Breast epithelium (tissue), 4 donors: ENCODE data around the gene UGT1A10. TPM values are rescaled to one million over a fixed set of nuclear protein-coding genes. Genes with fewer than 3 reads are reported as not detected.

Experiments used
- DNase-seq, 2 donors: peaks; one replicate each; pipeline ENCODE4 v3.0.0-alpha.2; 2019; ENCODE audit warnings: low spot score in 2 of 2
- H3K27ac ChIP-seq, 2 donors: fragments of 200-600 bp; sonication (generic) in 1 of 2; one replicate each; pipeline ENCODE4 v1.5.1; 2016 to 2019; ENCODE audit warnings: mild to moderate bottlenecking in 1 of 2
- H3K27me3 ChIP-seq, 2 donors: fragments of 200-600 bp; sonication (generic) in 1 of 2; one replicate each; pipeline versions ENCODE4 v1.5.1 to v1.6.0; 2017 to 2019; ENCODE audit warnings: control low read depth in 1 of 2, mild to moderate bottlenecking in 1 of 2
- H3K36me3 ChIP-seq: fragments of 200-600 bp; one replicate; pipeline ENCODE4 v1.5.1; 2019
- H3K4me1 ChIP-seq, 2 donors: fragments of 200-600 bp; sonication (generic); one replicate each; pipeline ENCODE4 v1.5.1; 2016 to 2019; ENCODE audit warnings: control low read depth in 1 of 2
- H3K4me3 ChIP-seq, 3 donors: fragments of 200-600 bp; sonication (generic); 1 replicate in 2 of 3; 2 replicates in 1 of 3; pipeline ENCODE4 v1.5.1; 2016 to 2019; ENCODE audit warnings: mild to moderate bottlenecking in 3 of 3, moderate library complexity in 2 of 3
- H3K9me3 ChIP-seq, 2 donors: fragments of 200-600 bp; sonication (generic) in 1 of 2; one replicate each; pipeline ENCODE4 v1.5.1; 2016 to 2019; ENCODE audit warnings: control low read depth in 1 of 2
- POLR2A ChIP-seq: fragments of 450-650 bp; IDR thresholded peaks from one replicate; pipeline ENCODE4 v1.6.1; 2016; ENCODE audit warnings: antibody characterized with exemption, mild to moderate bottlenecking, moderate library complexity
- POLR2AphosphoS5 ChIP-seq, 3 donors: sonication (generic); formaldehyde crosslinking; IDR thresholded peaks; one replicate each; pipeline ENCODE4 v1.6.1; 2017; ENCODE audit warnings: antibody characterized with exemption in 3 of 3
- intact Hi-C: fragments of 100-400 bp; cut with DNase I; formaldehyde crosslinking; loops from one replicate; pipeline ENCODE4 v1.15.1; 2023; ENCODE audit warnings: low total_unique reads
- total RNA-seq, 3 donors: library from RNA; depleted of rRNA; stranded (reverse); fragments of >200 nt; gene quantifications; one replicate each; pipeline ENCODE4 v1.1.0, GENCODE V29; 2016
- TF ChIP-seq, protein P1 (sequence below), 3 donors: fragments of 450-650 bp; IDR thresholded peaks; one replicate each; pipeline ENCODE4 v1.5.1; 2016 to 2017; ENCODE audit warnings: antibody characterized with exemption in 3 of 3, mild to moderate bottlenecking in 3 of 3, moderate library complexity in 3 of 3

The UGT1A10 gene
- total RNA-seq, 3 donors from 2014 or later, result not detected

DNA sequence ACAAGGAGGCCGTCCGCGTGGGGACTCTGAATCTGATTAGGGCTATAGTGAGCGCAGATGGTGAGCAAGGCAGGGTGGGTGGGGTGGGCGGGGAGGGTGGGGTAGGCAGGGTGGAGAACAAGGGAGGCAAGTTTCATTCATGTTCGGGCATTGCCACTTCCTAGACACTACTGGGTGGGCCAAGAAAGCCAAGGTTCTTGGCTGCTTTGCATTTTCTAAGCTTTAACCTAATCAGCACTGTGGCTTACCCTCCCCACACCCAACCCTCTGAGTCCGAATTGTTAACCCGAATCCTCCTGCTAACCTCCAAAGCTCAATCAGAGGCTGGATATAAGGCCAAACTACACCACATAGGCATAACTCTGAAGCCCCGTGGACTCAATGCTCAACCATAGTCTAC lies 160.0 kb downstream of the UGT1A10 start:
- H3K4me3 ChIP-seq, result no peak overlapping the region
- no peak for DNase-seq
- H3K36me3 ChIP-seq, result no peaks in the 10 kb centered on the region
- intact Hi-C loops, result no loop called here
- no peaks in the 10 kb centered on the region for H3K9me3 ChIP-seq
- no peak overlapping the region for H3K27ac ChIP-seq
- H3K4me1 ChIP-seq, result no peaks in the 10 kb centered on the region
- H3K27me3 ChIP-seq, result no peaks in the 10 kb centered on the region
- TF ChIP-seq, protein P1, sequence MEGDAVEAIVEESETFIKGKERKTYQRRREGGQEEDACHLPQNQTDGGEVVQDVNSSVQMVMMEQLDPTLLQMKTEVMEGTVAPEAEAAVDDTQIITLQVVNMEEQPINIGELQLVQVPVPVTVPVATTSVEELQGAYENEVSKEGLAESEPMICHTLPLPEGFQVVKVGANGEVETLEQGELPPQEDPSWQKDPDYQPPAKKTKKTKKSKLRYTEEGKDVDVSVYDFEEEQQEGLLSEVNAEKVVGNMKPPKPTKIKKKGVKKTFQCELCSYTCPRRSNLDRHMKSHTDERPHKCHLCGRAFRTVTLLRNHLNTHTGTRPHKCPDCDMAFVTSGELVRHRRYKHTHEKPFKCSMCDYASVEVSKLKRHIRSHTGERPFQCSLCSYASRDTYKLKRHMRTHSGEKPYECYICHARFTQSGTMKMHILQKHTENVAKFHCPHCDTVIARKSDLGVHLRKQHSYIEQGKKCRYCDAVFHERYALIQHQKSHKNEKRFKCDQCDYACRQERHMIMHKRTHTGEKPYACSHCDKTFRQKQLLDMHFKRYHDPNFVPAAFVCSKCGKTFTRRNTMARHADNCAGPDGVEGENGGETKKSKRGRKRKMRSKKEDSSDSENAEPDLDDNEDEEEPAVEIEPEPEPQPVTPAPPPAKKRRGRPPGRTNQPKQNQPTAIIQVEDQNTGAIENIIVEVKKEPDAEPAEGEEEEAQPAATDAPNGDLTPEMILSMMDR (IDR thresholded peaks at IDR 0.05), result no peak
- TF ChIP-seq POLR2A (no peak), POLR2AphosphoS5 (IDR thresholded peaks at IDR 0.05) (no peak)

DNA sequence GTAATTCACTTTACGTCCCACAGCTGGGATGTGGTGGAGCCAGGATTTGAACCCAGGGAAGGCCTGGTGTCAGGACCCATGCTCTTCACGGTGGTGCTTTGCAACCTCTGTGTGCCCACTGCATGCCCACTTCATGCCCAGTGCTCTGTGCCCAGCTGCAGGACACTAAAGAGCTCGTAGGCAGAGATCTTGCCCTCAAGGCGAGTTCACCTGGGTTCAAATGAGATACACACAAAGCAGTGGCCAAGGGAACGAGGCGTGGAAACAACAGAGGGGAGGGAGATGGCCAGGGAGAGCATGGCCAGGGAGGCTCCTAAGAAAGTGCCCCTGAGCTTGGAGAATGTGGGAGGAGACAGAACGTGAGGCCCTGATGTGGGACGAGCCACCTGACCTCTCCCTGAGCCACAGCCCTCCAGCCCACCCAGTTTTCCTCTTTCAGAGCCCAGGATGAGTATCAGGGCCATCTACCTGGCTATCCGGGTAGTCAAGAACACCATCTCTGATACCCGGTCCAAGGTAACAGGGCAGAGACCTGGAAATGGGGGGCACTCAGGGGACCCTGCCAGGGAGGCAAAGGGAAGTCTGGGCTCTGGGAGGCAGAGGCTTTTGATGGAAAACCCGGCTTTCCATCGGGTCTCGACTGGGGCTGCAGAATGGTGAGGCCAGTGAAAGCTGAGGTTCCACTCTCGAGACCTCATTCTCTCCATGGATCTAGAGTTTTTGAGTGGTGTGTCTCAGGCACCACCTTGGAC lies 162.3 kb downstream of the UGT1A10 start:
- peak in 1 of 2 donors; percentile 8 for DNase-seq
- H3K9me3 ChIP-seq, result no peaks in the 10 kb centered on the region
- TF ChIP-seq POLR2AphosphoS5 (IDR thresholded peaks at IDR 0.05) (no peak), POLR2A (no peak)
- TF ChIP-seq, protein P1 (IDR thresholded peaks at IDR 0.05), result no peak
- H3K36me3 ChIP-seq, result no peaks in the 10 kb centered on the region
- no peak overlapping the region for H3K27ac ChIP-seq
- intact Hi-C loops, result no loop called here
- H3K4me1 ChIP-seq, result no peaks in the 10 kb centered on the region
- H3K4me3 ChIP-seq, result no peak overlapping the region
- no peaks in the 10 kb centered on the region for H3K27me3 ChIP-seq

DNA sequence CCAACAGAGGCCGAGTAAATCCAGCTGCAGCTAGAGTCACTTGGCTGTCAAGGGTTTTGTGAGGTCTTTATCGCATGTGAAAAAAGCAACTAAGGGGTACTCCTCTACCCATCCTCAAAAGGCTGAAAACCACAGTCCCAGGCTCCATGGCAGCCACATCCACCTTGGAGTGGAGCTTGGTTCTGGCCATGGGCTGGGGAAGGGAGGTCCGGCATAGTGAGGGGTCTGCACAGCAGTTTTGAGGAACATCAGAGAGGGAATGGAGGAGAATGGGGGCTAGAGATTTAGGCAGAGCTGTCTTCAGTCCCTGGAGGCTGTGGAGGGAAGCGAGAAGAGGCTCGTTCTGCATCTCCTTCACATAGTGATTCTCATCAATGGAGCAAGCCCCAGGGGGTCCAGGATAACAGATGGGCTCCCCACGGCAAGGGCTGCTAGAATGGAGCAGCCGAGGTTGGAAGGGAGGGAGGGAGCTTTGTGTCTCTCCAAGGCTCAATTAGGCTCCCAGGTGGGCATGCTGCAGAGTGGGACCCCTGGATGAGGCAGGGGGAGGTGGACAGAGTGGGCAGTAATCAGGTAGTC lies 162.9 kb downstream of the UGT1A10 start:
- TF ChIP-seq, protein P1 (IDR thresholded peaks at IDR 0.05), result no peak
- TF ChIP-seq POLR2AphosphoS5 (IDR thresholded peaks at IDR 0.05) (no peak), POLR2A (no peak)
- Histone ChIP-seq H3K27me3 (no peaks in the 10 kb centered on the region), H3K27ac (no peak overlapping the region), H3K4me1 (no peaks in the 10 kb centered on the region), H3K9me3 (no peaks in the 10 kb centered on the region), H3K36me3 (no peaks in the 10 kb centered on the region), H3K4me3 (no peak overlapping the region)
- DNase-seq, result peak in 1 of 2 donors; percentile 7
- intact Hi-C loops, result no loop called here

DNA sequence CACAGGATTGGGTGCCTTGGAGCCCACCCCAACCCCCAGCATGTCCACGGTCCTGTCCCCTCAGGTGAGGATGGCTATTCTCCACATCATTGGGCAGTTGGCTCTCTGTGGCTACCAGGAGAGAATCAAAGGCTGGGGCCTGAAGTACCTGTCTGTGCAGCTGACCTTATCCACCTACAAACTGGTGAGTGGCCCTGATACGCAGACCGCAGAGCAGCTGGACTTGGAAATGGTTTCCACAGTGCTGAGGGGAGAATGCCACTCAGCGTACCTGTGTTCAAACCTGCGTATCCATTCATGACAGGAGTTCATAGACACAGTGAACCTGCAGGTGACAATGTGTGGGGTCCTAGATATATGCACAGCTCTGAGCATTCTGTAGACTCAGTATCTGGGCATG lies 163.5 kb downstream of the UGT1A10 start:
- H3K27ac ChIP-seq, result no peak overlapping the region
- no peak overlapping the region for H3K4me3 ChIP-seq
- no peaks in the 10 kb centered on the region for H3K27me3 ChIP-seq
- no peak for DNase-seq
- TF ChIP-seq, protein P1 (IDR thresholded peaks at IDR 0.05), result no peak
- no peak for TF ChIP-seq POLR2A
- TF ChIP-seq POLR2AphosphoS5 (IDR thresholded peaks at IDR 0.05), result no peak
- no peaks in the 10 kb centered on the region for H3K9me3 ChIP-seq
- no peaks in the 10 kb centered on the region for H3K4me1 ChIP-seq
- intact Hi-C loops, result no loop called here
- no peaks in the 10 kb centered on the region for H3K36me3 ChIP-seq

DNA sequence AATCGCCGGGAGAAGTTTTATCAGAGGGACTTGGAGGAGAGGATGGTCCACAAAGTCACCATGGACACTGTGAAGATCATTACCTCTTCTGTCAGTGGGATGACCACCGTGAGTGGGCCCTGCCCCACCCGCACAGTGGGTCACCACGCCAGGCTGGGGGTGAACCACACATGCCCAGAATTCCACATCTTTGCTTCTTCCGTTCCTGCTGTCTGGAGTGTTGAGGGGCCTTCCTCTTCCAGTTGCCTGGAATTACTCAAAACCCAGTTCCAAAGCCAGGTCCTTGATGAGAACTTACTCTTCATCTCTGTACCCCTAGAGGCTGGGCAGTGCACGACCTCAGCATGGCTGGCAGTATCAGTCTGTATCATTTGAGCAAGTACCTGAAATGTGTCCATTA lies 164.0 kb downstream of the UGT1A10 start:
- no peaks in the 10 kb centered on the region for H3K9me3 ChIP-seq
- intact Hi-C loops, result no loop called here
- no peak overlapping the region for H3K27ac ChIP-seq
- peak in 1 of 2 donors; percentile 2 for DNase-seq
- TF ChIP-seq POLR2A (no peak), POLR2AphosphoS5 (IDR thresholded peaks at IDR 0.05) (no peak)
- TF ChIP-seq, protein P1 (IDR thresholded peaks at IDR 0.05), result no peak
- H3K4me1 ChIP-seq, result no peaks in the 10 kb centered on the region
- no peaks in the 10 kb centered on the region for H3K27me3 ChIP-seq
- no peaks in the 10 kb centered on the region for H3K36me3 ChIP-seq
- no peak overlapping the region for H3K4me3 ChIP-seq
